ENCODE results near the gene PCNT. TPM values are rescaled to one million over a fixed set of nuclear protein-coding genes. Genes with fewer than 3 reads are reported as not detected.

Gene PCNT
- total RNA-seq, 4 donors from 2014 or later: 200 to 431 (median 290) TPM

GRCh38 chr21:46427516-46427915, 103.6 kb downstream of the PCNT start:
- H3K27ac ChIP-seq: peak overlapping the region in 2 of 4 donors; percentile 22 to 67
- no peak for ATAC-seq
- H3K4me1 ChIP-seq: no peaks in the 10 kb centered on the region
- in situ Hi-C loops (cut with MboI; ENCODE audit: low sequenced_read_pairs in 4 of 4): no loop called here
- intact Hi-C loops (cut with DNase I; ENCODE audit: low total_unique reads): no loop called here
- no peak for DNase-seq
- no peaks in the 10 kb centered on the region for H3K9me3 ChIP-seq
- no peaks in the 10 kb centered on the region for H3K27me3 ChIP-seq
- TF ChIP-seq POLR2A (IDR thresholded peaks at IDR 0.05): no peak
- no peak for TF ChIP-seq CTCF (IDR thresholded peaks at IDR 0.05 in 4 of 5, conservative IDR thresholded peaks at IDR 0.05 in 1 of 5)
- H3K36me3 ChIP-seq: peaks cover 15 to 95% of the 10 kb centered on the region in 2 donors
- H3K4me3 ChIP-seq: no peak overlapping the region

- ATAC-seq (no peak), DNase-seq (no peak)
- Histone ChIP-seq H3K9me3 (no peaks in the 10 kb centered on the region), H3K36me3 (peaks cover 15 to 95% of the 10 kb centered on the region in 2 donors), H3K4me1 (no peaks in the 10 kb centered on the region), H3K27ac (peak overlapping the region in 1 of 4 donors; percentile 14), H3K27me3 (no peaks in the 10 kb centered on the region), H3K4me3 (no peak overlapping the region)
- intact Hi-C loops (cut with DNase I; ENCODE audit: low total_unique reads): no loop called here
- in situ Hi-C loops (cut with MboI; ENCODE audit: low sequenced_read_pairs in 4 of 4): no loop called here
- no peak for TF ChIP-seq POLR2A (IDR thresholded peaks at IDR 0.05)
- TF ChIP-seq CTCF (IDR thresholded peaks at IDR 0.05 in 4 of 5, conservative IDR thresholded peaks at IDR 0.05 in 1 of 5): no peak
These were observed 104.3 kb downstream of the PCNT start for GRCh38 chr21:46428286-46428685.

- peaks cover 15 to 98% of the 10 kb centered on the region in 2 donors for H3K36me3 ChIP-seq
- no peak for DNase-seq
- no peak overlapping the region for H3K4me3 ChIP-seq
- intact Hi-C loops (cut with DNase I; ENCODE audit: low total_unique reads) (no loop called here), in situ Hi-C loops (cut with MboI; ENCODE audit: low sequenced_read_pairs in 4 of 4) (no loop called here)
- TF ChIP-seq CTCF (IDR thresholded peaks at IDR 0.05 in 4 of 5, conservative IDR thresholded peaks at IDR 0.05 in 1 of 5) (no peak), POLR2A (IDR thresholded peaks at IDR 0.05) (no peak)
- H3K4me1 ChIP-seq: no peaks in the 10 kb centered on the region
- peak overlapping the region in 1 of 4 donors; percentile 14 for H3K27ac ChIP-seq
- no peak for ATAC-seq
- no peaks in the 10 kb centered on the region for H3K27me3 ChIP-seq
- H3K9me3 ChIP-seq: no peaks in the 10 kb centered on the region
These were observed 105.2 kb downstream of the PCNT start for GRCh38 chr21:46428987-46429710.

GRCh38 chr21:46429754-46430681, 106.1 kb downstream of the PCNT start:
- TF ChIP-seq CTCF (IDR thresholded peaks at IDR 0.05 in 4 of 5, conservative IDR thresholded peaks at IDR 0.05 in 1 of 5): no peak
- intact Hi-C loops (cut with DNase I; ENCODE audit: low total_unique reads): no loop called here
- H3K9me3 ChIP-seq: no peaks in the 10 kb centered on the region
- H3K4me1 ChIP-seq: no peaks in the 10 kb centered on the region
- ATAC-seq: no peak
- no peak overlapping the region for H3K4me3 ChIP-seq
- peaks cover 15 to 98% of the 10 kb centered on the region in 2 donors for H3K36me3 ChIP-seq
- in situ Hi-C loops (cut with MboI; ENCODE audit: low sequenced_read_pairs in 4 of 4): no loop called here
- H3K27ac ChIP-seq: no peak overlapping the region
- no peaks in the 10 kb centered on the region for H3K27me3 ChIP-seq
- no peak for DNase-seq
